ENCODE data around the gene DUT. TPM values are rescaled to one million over a fixed set of nuclear protein-coding genes. Genes with fewer than 3 reads are reported as not detected.

Gene DUT
- total RNA-seq, 6 experiments from 2014 or later, result 20.6 to 39.6 (median 34.2) TPM

DNA sequence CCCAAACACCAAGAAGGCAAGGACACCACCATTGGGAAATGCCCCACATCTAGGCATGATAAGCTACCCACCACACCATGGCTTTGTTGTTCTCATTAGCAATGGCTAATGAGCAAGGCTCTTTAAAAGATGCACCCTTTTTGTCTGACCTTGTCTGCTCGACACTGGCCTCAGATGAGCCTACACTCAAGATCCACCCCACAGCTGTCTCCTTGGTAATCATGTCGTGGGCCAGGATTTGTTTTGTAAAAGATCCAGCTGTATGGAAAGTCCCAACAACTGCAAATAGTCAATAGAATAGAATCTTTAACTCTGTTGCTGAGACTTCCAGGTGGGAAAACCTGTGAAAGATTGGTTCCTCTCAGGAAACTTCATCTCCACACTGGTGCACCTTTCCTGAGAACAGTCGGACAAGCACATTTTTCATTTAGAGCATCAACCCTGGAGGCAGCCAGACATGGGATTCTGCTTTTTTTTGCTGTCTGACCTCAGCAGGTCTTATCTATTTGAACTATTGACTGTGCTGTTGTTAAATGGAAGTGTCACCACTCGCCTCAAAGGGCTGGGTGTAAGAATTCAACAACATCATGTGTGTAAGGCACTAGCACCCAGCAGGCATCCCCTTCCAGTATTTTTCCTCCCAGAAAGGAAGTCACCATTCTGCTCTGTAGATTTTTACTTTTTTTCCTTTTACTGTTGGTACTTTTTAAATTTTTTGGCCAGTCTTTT is 35.5 kb downstream of the DUT start:
- 36% methylated on average over 4 of the region's 4 CpGs for WGBS (ENCODE audit: insufficient coverage, low coverage, low lambda C conversion rate, missing lambda C conversion rate)
- ATAC-seq (no peak), DNase-seq (no peak)
- intact Hi-C loops (cut with DNase I), result no loop called here
- Histone ChIP-seq H3K27me3 (no peaks in the 10 kb centered on the region), H3K4me1 (no peaks in the 10 kb centered on the region), H3K27ac (no peak overlapping the region), H3K36me3 (no peaks in the 10 kb centered on the region), H3K4me3 (no peak overlapping the region), H3K9me3 (no peaks in the 10 kb centered on the region)
- TF ChIP-seq POLR2A (IDR thresholded peaks at IDR 0.05), result no peak
- TF ChIP-seq, protein P1, sequence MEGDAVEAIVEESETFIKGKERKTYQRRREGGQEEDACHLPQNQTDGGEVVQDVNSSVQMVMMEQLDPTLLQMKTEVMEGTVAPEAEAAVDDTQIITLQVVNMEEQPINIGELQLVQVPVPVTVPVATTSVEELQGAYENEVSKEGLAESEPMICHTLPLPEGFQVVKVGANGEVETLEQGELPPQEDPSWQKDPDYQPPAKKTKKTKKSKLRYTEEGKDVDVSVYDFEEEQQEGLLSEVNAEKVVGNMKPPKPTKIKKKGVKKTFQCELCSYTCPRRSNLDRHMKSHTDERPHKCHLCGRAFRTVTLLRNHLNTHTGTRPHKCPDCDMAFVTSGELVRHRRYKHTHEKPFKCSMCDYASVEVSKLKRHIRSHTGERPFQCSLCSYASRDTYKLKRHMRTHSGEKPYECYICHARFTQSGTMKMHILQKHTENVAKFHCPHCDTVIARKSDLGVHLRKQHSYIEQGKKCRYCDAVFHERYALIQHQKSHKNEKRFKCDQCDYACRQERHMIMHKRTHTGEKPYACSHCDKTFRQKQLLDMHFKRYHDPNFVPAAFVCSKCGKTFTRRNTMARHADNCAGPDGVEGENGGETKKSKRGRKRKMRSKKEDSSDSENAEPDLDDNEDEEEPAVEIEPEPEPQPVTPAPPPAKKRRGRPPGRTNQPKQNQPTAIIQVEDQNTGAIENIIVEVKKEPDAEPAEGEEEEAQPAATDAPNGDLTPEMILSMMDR (IDR thresholded peaks at IDR 0.05), result no peak

DNA sequence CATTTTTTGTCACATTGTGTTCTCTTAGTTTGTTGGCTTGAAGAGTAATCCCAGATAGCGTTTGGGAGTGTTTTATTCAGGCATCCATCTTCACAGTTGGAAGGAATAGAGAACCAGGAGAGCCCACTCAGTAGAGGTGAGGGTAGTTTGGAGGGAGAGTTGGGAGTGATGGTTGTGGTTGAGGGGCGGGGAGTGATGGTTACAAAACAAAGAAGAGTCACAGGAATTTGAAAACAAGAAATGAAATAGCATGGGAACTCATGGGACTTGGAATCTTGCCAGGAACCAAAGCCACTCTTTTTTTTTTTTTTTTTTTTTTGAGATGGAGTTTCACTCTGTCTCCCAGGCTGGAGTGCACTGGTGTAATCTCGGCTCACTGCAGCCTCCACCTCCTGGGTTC is 36.3 kb downstream of the DUT start:
- WGBS (ENCODE audit: insufficient coverage, low coverage, low lambda C conversion rate, missing lambda C conversion rate), result 45% methylated on average over 2 of the region's 3 CpGs
- Histone ChIP-seq H3K27me3 (no peaks in the 10 kb centered on the region), H3K4me1 (no peaks in the 10 kb centered on the region), H3K27ac (no peak overlapping the region), H3K36me3 (no peaks in the 10 kb centered on the region), H3K4me3 (no peak overlapping the region), H3K9me3 (no peaks in the 10 kb centered on the region)
- no peak for DNase-seq
- intact Hi-C loops (cut with DNase I), result no loop called here
- ATAC-seq, result no peak
- TF ChIP-seq POLR2A (IDR thresholded peaks at IDR 0.05), result no peak
- TF ChIP-seq, protein P1 (IDR thresholded peaks at IDR 0.05), result no peak

DNA sequence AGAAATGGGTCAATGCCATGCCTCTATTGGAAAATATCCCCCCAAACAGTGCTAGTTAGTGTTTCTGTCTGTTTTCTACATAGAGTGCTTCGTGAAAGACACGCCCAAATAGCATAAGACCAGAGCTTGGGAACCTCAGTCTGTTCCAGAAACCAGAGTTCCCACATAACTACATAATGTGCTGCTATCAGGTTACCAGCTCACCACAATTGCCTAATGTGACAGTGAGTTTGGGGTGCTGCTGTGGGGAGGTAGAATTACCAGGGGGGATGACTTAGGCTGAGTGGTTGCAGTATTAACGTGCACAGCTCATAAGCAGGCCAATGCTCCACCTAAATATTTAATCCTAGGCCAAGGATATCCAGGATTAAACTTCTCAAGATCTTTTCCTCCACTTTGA is 39.2 kb downstream of the DUT start:
- no peak for DNase-seq
- no peaks in the 10 kb centered on the region for H3K4me1 ChIP-seq
- H3K27ac ChIP-seq, result no peak overlapping the region
- H3K36me3 ChIP-seq, result no peaks in the 10 kb centered on the region
- H3K27me3 ChIP-seq, result no peaks in the 10 kb centered on the region
- TF ChIP-seq, protein P1 (IDR thresholded peaks at IDR 0.05), result no peak
- no peak for TF ChIP-seq POLR2A (IDR thresholded peaks at IDR 0.05)
- ATAC-seq, result no peak
- H3K9me3 ChIP-seq, result no peaks in the 10 kb centered on the region
- H3K4me3 ChIP-seq, result no peak overlapping the region
- intact Hi-C loops (cut with DNase I), result no loop called here
- WGBS (ENCODE audit: insufficient coverage, low coverage, low lambda C conversion rate, missing lambda C conversion rate), result 71% methylated on average over 3 of the region's 3 CpGs

DNA sequence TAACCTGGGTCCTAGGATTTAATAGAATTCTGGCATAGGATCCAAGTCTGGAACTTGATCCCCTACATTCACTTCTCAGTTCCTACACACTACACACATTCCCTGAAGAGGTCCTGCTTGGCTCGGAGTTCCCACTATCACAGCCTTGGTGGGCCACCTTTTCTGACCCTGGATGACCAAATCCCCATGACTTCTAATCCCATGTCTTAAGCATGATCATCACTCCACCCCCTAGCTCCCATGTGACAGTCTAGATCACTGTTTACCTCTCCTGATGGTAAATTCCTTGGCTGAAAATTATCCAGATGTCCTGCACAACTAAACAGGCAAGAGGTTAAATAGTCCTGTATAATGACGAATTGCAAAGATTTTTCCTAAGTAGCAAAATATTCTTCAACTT is 40.3 kb downstream of the DUT start:
- no peaks in the 10 kb centered on the region for H3K9me3 ChIP-seq
- H3K36me3 ChIP-seq, result no peaks in the 10 kb centered on the region
- ATAC-seq (no peak), DNase-seq (no peak)
- H3K27ac ChIP-seq, result no peak overlapping the region
- intact Hi-C loops (cut with DNase I), result no loop called here
- H3K27me3 ChIP-seq, result no peaks in the 10 kb centered on the region
- no peak overlapping the region for H3K4me3 ChIP-seq
- TF ChIP-seq, protein P1 (IDR thresholded peaks at IDR 0.05), result no peak
- TF ChIP-seq POLR2A (IDR thresholded peaks at IDR 0.05), result no peak
- no peaks in the 10 kb centered on the region for H3K4me1 ChIP-seq
- WGBS (ENCODE audit: insufficient coverage, low coverage, low lambda C conversion rate, missing lambda C conversion rate), result 21% methylated on average over 2 of the region's 2 CpGs
